ENCODE measurements around the gene SCAMP2. TPM values are rescaled to one million over a fixed set of nuclear protein-coding genes. Genes with fewer than 3 reads are reported as not detected.

Gene SCAMP2
- total RNA-seq, 1 experiment from 2014 or later: 38.0 TPM

DNA sequence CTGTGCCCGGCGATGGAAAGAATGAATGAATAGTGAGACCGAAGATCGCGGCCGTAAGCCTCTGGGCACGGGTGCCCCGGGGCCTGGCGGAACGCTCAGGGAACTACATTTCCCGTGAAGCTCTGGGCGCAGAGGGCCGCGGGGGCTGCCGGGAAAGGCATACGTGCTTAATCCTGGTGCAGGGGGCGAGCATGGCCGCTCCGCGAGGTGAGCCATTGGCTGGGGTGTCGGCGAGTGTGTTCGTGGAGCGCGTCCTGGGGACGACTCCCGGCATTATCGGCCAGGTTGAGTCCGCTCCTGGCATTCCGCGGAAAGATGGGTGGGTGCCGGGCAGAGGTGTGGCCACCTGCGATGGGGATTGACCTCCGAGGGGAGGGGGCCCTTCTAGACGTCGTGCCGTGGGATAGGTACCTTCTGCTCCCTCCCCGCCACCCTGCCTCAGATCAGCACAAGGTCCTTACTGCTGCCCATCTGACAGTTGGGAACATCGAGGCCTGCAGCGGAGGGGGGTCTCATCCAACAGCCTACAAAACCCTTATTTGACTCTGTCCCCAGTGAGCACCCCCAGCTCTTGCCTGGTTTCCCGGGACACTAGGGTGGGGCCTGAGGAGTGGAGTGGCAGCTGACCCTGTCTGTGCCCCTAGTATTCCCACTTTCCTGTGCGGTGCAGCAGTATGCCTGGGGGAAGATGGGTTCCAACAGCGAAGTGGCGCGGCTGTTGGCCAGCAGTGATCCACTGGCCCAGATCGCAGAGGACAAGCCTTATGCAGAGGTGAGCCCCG is 16.9 kb upstream of the SCAMP2 start, which contains the start of gene MPI:
MPI (plus strand) TSS at position 160 of the 782 bp plus-strand sequence; CDS start at position 192, 32 bp downstream.
- peak; percentile 90 for DNase-seq (ENCODE audit: low spot score)
- peaks cover 27% of the 10 kb centered on the region for H3K36me3 Mint-ChIP-seq
- H3K9me3 Mint-ChIP-seq: no peaks in the 10 kb centered on the region
- ATAC-seq: peak; percentile 93
- H3K27ac Mint-ChIP-seq: peak within 1 kb of the TSS; percentile 88
- peaks cover 22% of the 10 kb centered on the region for H3K4me1 Mint-ChIP-seq
- H3K27me3 Mint-ChIP-seq (ENCODE audit: low read depth): no peaks in the 10 kb centered on the region; the same call in 1 of the 2 replicates
- CTCF ChIA-PET: interaction anchor here (1.0 to 4.3 kb wide), 9 partner anchors 12 to 269 kb away, joined by 3 to 45 read pairs (median 4); no protein-coding TSS in a partner anchor
- peak within 1 kb of the TSS; percentile 91 for H3K4me3 Mint-ChIP-seq
- POLR2A ChIA-PET: interaction anchor here (0.6 to 1.5 kb wide), 2 partner anchors 10 to 12 kb away, joined by 4 to 5 read pairs; no protein-coding TSS in a partner anchor
- TF ChIP-seq ETV6 (CRISPR knock-in tag; IDR thresholded peaks at IDR 0.05): 0 out of 2 replicates have a peak, but pooled peaks have one; percentile 16
- TF ChIP-seq, protein P1, sequence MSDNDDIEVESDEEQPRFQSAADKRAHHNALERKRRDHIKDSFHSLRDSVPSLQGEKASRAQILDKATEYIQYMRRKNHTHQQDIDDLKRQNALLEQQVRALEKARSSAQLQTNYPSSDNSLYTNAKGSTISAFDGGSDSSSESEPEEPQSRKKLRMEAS (CRISPR knock-in tag; IDR thresholded peaks at IDR 0.05): peak; percentile 89
- peak; percentile 58; the same call in 1 of the 2 replicates for TF ChIP-seq GABPB1 (CRISPR knock-in tag; IDR thresholded peaks at IDR 0.05)
- TF ChIP-seq, protein P2, sequence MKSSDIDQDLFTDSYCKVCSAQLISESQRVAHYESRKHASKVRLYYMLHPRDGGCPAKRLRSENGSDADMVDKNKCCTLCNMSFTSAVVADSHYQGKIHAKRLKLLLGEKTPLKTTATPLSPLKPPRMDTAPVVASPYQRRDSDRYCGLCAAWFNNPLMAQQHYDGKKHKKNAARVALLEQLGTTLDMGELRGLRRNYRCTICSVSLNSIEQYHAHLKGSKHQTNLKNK (CRISPR knock-in tag; IDR thresholded peaks at IDR 0.05): no peak
- TF ChIP-seq, protein P3, sequence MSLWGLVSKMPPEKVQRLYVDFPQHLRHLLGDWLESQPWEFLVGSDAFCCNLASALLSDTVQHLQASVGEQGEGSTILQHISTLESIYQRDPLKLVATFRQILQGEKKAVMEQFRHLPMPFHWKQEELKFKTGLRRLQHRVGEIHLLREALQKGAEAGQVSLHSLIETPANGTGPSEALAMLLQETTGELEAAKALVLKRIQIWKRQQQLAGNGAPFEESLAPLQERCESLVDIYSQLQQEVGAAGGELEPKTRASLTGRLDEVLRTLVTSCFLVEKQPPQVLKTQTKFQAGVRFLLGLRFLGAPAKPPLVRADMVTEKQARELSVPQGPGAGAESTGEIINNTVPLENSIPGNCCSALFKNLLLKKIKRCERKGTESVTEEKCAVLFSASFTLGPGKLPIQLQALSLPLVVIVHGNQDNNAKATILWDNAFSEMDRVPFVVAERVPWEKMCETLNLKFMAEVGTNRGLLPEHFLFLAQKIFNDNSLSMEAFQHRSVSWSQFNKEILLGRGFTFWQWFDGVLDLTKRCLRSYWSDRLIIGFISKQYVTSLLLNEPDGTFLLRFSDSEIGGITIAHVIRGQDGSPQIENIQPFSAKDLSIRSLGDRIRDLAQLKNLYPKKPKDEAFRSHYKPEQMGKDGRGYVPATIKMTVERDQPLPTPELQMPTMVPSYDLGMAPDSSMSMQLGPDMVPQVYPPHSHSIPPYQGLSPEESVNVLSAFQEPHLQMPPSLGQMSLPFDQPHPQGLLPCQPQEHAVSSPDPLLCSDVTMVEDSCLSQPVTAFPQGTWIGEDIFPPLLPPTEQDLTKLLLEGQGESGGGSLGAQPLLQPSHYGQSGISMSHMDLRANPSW (CRISPR knock-in tag; conservative IDR thresholded peaks at IDR 0.05; ENCODE audit: low read depth): no peak
- TF ChIP-seq, protein P4, sequence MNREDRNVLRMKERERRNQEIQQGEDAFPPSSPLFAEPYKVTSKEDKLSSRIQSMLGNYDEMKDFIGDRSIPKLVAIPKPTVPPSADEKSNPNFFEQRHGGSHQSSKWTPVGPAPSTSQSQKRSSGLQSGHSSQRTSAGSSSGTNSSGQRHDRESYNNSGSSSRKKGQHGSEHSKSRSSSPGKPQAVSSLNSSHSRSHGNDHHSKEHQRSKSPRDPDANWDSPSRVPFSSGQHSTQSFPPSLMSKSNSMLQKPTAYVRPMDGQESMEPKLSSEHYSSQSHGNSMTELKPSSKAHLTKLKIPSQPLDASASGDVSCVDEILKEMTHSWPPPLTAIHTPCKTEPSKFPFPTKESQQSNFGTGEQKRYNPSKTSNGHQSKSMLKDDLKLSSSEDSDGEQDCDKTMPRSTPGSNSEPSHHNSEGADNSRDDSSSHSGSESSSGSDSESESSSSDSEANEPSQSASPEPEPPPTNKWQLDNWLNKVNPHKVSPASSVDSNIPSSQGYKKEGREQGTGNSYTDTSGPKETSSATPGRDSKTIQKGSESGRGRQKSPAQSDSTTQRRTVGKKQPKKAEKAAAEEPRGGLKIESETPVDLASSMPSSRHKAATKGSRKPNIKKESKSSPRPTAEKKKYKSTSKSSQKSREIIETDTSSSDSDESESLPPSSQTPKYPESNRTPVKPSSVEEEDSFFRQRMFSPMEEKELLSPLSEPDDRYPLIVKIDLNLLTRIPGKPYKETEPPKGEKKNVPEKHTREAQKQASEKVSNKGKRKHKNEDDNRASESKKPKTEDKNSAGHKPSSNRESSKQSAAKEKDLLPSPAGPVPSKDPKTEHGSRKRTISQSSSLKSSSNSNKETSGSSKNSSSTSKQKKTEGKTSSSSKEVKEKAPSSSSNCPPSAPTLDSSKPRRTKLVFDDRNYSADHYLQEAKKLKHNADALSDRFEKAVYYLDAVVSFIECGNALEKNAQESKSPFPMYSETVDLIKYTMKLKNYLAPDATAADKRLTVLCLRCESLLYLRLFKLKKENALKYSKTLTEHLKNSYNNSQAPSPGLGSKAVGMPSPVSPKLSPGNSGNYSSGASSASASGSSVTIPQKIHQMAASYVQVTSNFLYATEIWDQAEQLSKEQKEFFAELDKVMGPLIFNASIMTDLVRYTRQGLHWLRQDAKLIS (CRISPR knock-in tag; IDR thresholded peaks at IDR 0.05; ENCODE audit: borderline replicate concordance): no peak
- 0 out of 2 replicates have a peak, but pooled peaks have one; percentile 49 for TF ChIP-seq ZNF232 (CRISPR knock-in tag; IDR thresholded peaks at IDR 0.05)
- TF ChIP-seq, protein P5, sequence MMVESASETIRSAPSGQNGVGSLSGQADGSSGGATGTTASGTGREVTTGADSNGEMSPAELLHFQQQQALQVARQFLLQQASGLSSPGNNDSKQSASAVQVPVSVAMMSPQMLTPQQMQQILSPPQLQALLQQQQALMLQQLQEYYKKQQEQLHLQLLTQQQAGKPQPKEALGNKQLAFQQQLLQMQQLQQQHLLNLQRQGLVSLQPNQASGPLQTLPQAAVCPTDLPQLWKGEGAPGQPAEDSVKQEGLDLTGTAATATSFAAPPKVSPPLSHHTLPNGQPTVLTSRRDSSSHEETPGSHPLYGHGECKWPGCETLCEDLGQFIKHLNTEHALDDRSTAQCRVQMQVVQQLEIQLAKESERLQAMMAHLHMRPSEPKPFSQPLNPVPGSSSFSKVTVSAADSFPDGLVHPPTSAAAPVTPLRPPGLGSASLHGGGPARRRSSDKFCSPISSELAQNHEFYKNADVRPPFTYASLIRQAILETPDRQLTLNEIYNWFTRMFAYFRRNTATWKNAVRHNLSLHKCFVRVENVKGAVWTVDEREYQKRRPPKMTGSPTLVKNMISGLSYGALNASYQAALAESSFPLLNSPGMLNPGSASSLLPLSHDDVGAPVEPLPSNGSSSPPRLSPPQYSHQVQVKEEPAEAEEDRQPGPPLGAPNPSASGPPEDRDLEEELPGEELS (CRISPR knock-in tag; IDR thresholded peaks at IDR 0.05): 0 out of 2 replicates have a peak, but pooled peaks have one; percentile 71
- TF ChIP-seq TCF7 (CRISPR knock-in tag; IDR thresholded peaks at IDR 0.05; ENCODE audit: low read depth): no peak
- no peak for TF ChIP-seq TEAD4 (CRISPR knock-in tag; IDR thresholded peaks at IDR 0.05)
- peak; percentile 61 for TF ChIP-seq SP1 (CRISPR knock-in tag; conservative IDR thresholded peaks at IDR 0.05)
- TF ChIP-seq, protein P6, sequence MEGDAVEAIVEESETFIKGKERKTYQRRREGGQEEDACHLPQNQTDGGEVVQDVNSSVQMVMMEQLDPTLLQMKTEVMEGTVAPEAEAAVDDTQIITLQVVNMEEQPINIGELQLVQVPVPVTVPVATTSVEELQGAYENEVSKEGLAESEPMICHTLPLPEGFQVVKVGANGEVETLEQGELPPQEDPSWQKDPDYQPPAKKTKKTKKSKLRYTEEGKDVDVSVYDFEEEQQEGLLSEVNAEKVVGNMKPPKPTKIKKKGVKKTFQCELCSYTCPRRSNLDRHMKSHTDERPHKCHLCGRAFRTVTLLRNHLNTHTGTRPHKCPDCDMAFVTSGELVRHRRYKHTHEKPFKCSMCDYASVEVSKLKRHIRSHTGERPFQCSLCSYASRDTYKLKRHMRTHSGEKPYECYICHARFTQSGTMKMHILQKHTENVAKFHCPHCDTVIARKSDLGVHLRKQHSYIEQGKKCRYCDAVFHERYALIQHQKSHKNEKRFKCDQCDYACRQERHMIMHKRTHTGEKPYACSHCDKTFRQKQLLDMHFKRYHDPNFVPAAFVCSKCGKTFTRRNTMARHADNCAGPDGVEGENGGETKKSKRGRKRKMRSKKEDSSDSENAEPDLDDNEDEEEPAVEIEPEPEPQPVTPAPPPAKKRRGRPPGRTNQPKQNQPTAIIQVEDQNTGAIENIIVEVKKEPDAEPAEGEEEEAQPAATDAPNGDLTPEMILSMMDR (IDR thresholded peaks at IDR 0.05): no peak
- 0 out of 2 replicates have a peak, but pooled peaks have one; percentile 75 for TF ChIP-seq CREB1 (CRISPR knock-in tag; IDR thresholded peaks at IDR 0.05)
- TF ChIP-seq, protein P7, sequence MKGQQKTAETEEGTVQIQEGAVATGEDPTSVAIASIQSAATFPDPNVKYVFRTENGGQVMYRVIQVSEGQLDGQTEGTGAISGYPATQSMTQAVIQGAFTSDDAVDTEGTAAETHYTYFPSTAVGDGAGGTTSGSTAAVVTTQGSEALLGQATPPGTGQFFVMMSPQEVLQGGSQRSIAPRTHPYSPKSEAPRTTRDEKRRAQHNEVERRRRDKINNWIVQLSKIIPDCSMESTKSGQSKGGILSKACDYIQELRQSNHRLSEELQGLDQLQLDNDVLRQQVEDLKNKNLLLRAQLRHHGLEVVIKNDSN (CRISPR knock-in tag; IDR thresholded peaks at IDR 0.05): peak; percentile 29; the same call in 1 of the 2 replicates
- 0 out of 2 replicates have a peak, but pooled peaks have one; percentile 78 for TF ChIP-seq KAT7 (CRISPR knock-in tag; IDR thresholded peaks at IDR 0.05; ENCODE audit: borderline replicate concordance)
- TF ChIP-seq ZNF416 (CRISPR knock-in tag; IDR thresholded peaks at IDR 0.05): peak; percentile 47; the same call in 1 of the 2 replicates
- TF ChIP-seq, protein P8, sequence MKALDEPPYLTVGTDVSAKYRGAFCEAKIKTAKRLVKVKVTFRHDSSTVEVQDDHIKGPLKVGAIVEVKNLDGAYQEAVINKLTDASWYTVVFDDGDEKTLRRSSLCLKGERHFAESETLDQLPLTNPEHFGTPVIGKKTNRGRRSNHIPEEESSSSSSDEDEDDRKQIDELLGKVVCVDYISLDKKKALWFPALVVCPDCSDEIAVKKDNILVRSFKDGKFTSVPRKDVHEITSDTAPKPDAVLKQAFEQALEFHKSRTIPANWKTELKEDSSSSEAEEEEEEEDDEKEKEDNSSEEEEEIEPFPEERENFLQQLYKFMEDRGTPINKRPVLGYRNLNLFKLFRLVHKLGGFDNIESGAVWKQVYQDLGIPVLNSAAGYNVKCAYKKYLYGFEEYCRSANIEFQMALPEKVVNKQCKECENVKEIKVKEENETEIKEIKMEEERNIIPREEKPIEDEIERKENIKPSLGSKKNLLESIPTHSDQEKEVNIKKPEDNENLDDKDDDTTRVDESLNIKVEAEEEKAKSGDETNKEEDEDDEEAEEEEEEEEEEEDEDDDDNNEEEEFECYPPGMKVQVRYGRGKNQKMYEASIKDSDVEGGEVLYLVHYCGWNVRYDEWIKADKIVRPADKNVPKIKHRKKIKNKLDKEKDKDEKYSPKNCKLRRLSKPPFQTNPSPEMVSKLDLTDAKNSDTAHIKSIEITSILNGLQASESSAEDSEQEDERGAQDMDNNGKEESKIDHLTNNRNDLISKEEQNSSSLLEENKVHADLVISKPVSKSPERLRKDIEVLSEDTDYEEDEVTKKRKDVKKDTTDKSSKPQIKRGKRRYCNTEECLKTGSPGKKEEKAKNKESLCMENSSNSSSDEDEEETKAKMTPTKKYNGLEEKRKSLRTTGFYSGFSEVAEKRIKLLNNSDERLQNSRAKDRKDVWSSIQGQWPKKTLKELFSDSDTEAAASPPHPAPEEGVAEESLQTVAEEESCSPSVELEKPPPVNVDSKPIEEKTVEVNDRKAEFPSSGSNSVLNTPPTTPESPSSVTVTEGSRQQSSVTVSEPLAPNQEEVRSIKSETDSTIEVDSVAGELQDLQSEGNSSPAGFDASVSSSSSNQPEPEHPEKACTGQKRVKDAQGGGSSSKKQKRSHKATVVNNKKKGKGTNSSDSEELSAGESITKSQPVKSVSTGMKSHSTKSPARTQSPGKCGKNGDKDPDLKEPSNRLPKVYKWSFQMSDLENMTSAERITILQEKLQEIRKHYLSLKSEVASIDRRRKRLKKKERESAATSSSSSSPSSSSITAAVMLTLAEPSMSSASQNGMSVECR (CRISPR knock-in tag; IDR thresholded peaks at IDR 0.05; ENCODE audit: borderline replicate concordance): no peak
- TF ChIP-seq ESRRA (CRISPR knock-in tag; IDR thresholded peaks at IDR 0.05; ENCODE audit: borderline replicate concordance): no peak
- no peak for TF ChIP-seq ELF4 (CRISPR knock-in tag; IDR thresholded peaks at IDR 0.05; ENCODE audit: low read depth)

Data from WTC11 (cell line).